CD4-positive, alpha-beta memory T cell (primary cell): ENCODE data around the gene GGA1. TPM values are rescaled to one million over a fixed set of nuclear protein-coding genes. Genes with fewer than 3 reads are reported as not detected.
A peak's percentile ranks its signal among the peaks of the same experiment; 100 is the strongest.

Source experiments
- CTCF ChIA-PET: fragments of 350-600 bp; sonication (Branson Sonifier 250); formaldehyde crosslinking; loops from one replicate; lab custom pipeline; 2021; ENCODE audit warnings: inconsistent platforms; ENCODE audit not compliant: partially characterized antibody; lab: Charles Lee
- POLR2A ChIA-PET: fragments of 350-600 bp; sonication (Branson Sonifier 250); formaldehyde crosslinking; loops from one replicate; lab custom pipeline; 2021; ENCODE audit not compliant: partially characterized antibody; lab: Charles Lee
- DNase-seq, 5 donors: peaks; one replicate each; pipeline versions ENCODE4 v3.0.0 to v3.0.0-alpha.2; 2020 to 2022; ENCODE audit warnings: mixed read lengths in 1 of 5
- H3K27ac ChIP-seq: one replicate; pipeline ENCODE4 v1.7.0; 2013; ENCODE audit warnings: low read depth, low read length
- H3K27me3 ChIP-seq: 2 replicates; pipeline ENCODE4 v1.7.0; 2013; ENCODE audit warnings: mild to moderate bottlenecking, low read length, moderate library complexity; ENCODE audit not compliant: insufficient read depth
- H3K36me3 ChIP-seq: 2 replicates; pipeline ENCODE4 v1.7.0; 2013; ENCODE audit warnings: mild to moderate bottlenecking, low read length, moderate library complexity; ENCODE audit not compliant: insufficient read depth
- H3K4me1 ChIP-seq: 2 replicates; pipeline ENCODE4 v1.7.0; 2013; ENCODE audit warnings: mild to moderate bottlenecking, low read length, moderate library complexity; ENCODE audit not compliant: insufficient read depth
- H3K4me3 ChIP-seq, 2 donors: one replicate each; pipeline ENCODE4 v1.7.0; 2013; ENCODE audit warnings: low read length in 2 of 2, mild to moderate bottlenecking in 1 of 2
- H3K9me3 ChIP-seq, 2 donors: one replicate each; pipeline ENCODE4 v1.7.0; 2013; ENCODE audit warnings: low read length in 2 of 2, control low read depth in 1 of 2; ENCODE audit not compliant: control insufficient read depth in 1 of 2
- H3K27ac Mint-ChIP-seq, 7 donors: one replicate each; pipeline ENCODE4 v1.8.0; 2020 to 2021; ENCODE audit warnings: mixed read lengths in 7 of 7, mild to moderate bottlenecking in 6 of 7, inconsistent platforms in 3 of 7, moderate library complexity in 3 of 7
- H3K27me3 Mint-ChIP-seq, 2 donors: one replicate each; pipeline ENCODE4 v1.8.0; 2020 to 2021; ENCODE audit warnings: mixed read lengths in 2 of 2
- H3K36me3 Mint-ChIP-seq, 2 donors: one replicate each; pipeline ENCODE4 v1.8.0; 2020 to 2021; ENCODE audit warnings: mixed read lengths in 2 of 2, inconsistent platforms in 1 of 2, mild to moderate bottlenecking in 1 of 2
- H3K4me1 Mint-ChIP-seq, 4 donors: one replicate each; pipeline ENCODE4 v1.8.0; 2020 to 2021; ENCODE audit warnings: mixed read lengths in 4 of 4, mild to moderate bottlenecking in 1 of 4
- H3K4me3 Mint-ChIP-seq, 8 donors: one replicate each; pipeline ENCODE4 v1.8.0; 2020 to 2021; ENCODE audit warnings: mixed read lengths in 8 of 8, mild to moderate bottlenecking in 7 of 8, moderate library complexity in 6 of 8, inconsistent platforms in 3 of 8
- H3K9me3 Mint-ChIP-seq, 8 donors: one replicate each; pipeline ENCODE4 v1.8.0; 2020 to 2021; ENCODE audit warnings: mixed read lengths in 8 of 8, mild to moderate bottlenecking in 5 of 8, inconsistent platforms in 3 of 8, moderate library complexity in 1 of 8
- intact Hi-C: fragments of 100-400 bp; cut with micrococcal nuclease; formaldehyde crosslinking; loops from one replicate; pipeline ENCODE4 v1.15.1; 2023
- polyA plus RNA-seq, 2 donors: library from polyadenylated mRNA; unstranded; fragments of 300-500 nt; fragmentation: Illumina TruSeq; gene quantifications; one replicate each; pipeline ENCODE4 v1.2.3, GENCODE V29; 2021
- total RNA-seq, 2 experiments: library from RNA; stranded (reverse); gene quantifications; one replicate each; pipeline ENCODE4 v1.2.3, GENCODE V29; 2021

Gene GGA1
- total and polyA plus RNA-seq, 4 experiments from 2014 or later: 16.3 to 109 (median 67.5) TPM

DNA sequence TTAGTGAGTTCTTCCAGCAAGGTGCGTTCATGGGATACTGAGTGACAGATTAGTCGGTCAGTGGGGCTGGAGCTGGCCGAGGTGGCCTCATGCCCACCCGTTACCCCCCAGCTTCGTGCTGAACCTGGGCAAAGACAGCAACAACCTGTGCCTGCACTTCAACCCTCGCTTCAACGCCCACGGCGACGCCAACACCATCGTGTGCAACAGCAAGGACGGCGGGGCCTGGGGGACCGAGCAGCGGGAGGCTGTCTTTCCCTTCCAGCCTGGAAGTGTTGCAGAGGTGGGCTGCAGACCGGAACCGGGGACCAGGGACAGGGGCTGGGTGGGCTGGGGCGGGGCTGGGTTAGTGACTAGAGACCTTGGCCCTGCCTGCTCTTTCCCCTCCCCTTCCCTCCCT, 69.7 kb downstream of the GGA1 start:
- H3K4me3 Mint-ChIP-seq: peak overlapping the region in 2 of 8 donors; percentile 26
- intact Hi-C loops: no loop called here
- peaks cover 0 to 10% of the 10 kb centered on the region in 2 donors for H3K36me3 Mint-ChIP-seq
- Histone ChIP-seq H3K4me1 (peaks cover 34% of the 10 kb centered on the region), H3K4me3 (no peak overlapping the region), H3K9me3 (no peaks in the 10 kb centered on the region), H3K36me3 (no peaks in the 10 kb centered on the region), H3K27ac (peak overlapping the region; percentile 87), H3K27me3 (no peaks in the 10 kb centered on the region)
- H3K27me3 Mint-ChIP-seq: no peaks in the 10 kb centered on the region
- no peak for DNase-seq
- ChIA-PET POLR2A (interaction anchor here (1.2 to 12.9 kb wide), 7 partner anchors 6 to 73 kb away, joined by 3 to 348 read pairs (median 69); partner anchors contain the start of genes GGA1, NOL12, PDXP and SH3BP1), CTCF (interaction anchor here (8.9 to 22.7 kb wide), 4 partner anchors 18 to 70 kb away, joined by 78 to 558 read pairs (median 158); partner anchors contain the start of genes GGA1, PDXP and SH3BP1)
- H3K27ac Mint-ChIP-seq: peak overlapping the region in 5 of 7 donors; percentile 77 to 100 (median 86)
- H3K9me3 Mint-ChIP-seq: no peaks in the 10 kb centered on the region
- peaks cover 22 to 65% (median 36%) of the 10 kb centered on the region in 4 donors for H3K4me1 Mint-ChIP-seq

GRCh38 chr22:37679670-37680069, 71.0 kb downstream of the GGA1 start:
- DNase-seq: no peak
- peaks cover 0 to 9% of the 10 kb centered on the region in 2 donors for H3K36me3 Mint-ChIP-seq
- Histone ChIP-seq H3K27me3 (no peaks in the 10 kb centered on the region), H3K4me3 (no peak overlapping the region), H3K9me3 (no peaks in the 10 kb centered on the region), H3K36me3 (no peaks in the 10 kb centered on the region), H3K27ac (no peak overlapping the region), H3K4me1 (peaks cover 29% of the 10 kb centered on the region)
- H3K9me3 Mint-ChIP-seq: no peaks in the 10 kb centered on the region
- H3K4me1 Mint-ChIP-seq: peaks cover 17 to 52% (median 28%) of the 10 kb centered on the region in 4 donors
- POLR2A ChIA-PET: interaction anchor here (0.8 to 6.1 kb wide), 7 partner anchors 20 to 72 kb away, joined by 4 to 70 read pairs (median 12); partner anchors contain the start of genes GGA1, PDXP and SH3BP1
- H3K27ac Mint-ChIP-seq: peak overlapping the region; percentile 35 to 81 (median 66)
- CTCF ChIA-PET: interaction anchor here (5.1 to 22.7 kb wide), 5 partner anchors 20 to 71 kb away, joined by 51 to 558 read pairs (median 136); partner anchors contain the start of genes GGA1, PDXP and SH3BP1
- no peaks in the 10 kb centered on the region for H3K27me3 Mint-ChIP-seq
- intact Hi-C loops: loop anchor here (10.0 kb wide), 1 partner anchor 65 kb away; no protein-coding TSS in a partner anchor
- H3K4me3 Mint-ChIP-seq: peak overlapping the region in 3 of 8 donors; percentile 17 to 26 (median 21)

- H3K27me3 ChIP-seq: no peaks in the 10 kb centered on the region
- no peaks in the 10 kb centered on the region for H3K9me3 ChIP-seq
- POLR2A ChIA-PET: interaction anchor here (0.8 to 8.4 kb wide), 9 partner anchors 6 to 72 kb away, joined by 4 to 90 read pairs (median 12); partner anchors contain the start of genes GGA1, LGALS1, PDXP and SH3BP1
- CTCF ChIA-PET: interaction anchor here (1.1 to 22.7 kb wide), 7 partner anchors 9 to 72 kb away, joined by 3 to 558 read pairs (median 78); partner anchors contain the start of genes GGA1, PDXP and SH3BP1
- Mint-ChIP-seq H3K4me1 (peaks cover 16 to 46% (median 24%) of the 10 kb centered on the region in 4 donors), H3K4me3 (no peak overlapping the region), H3K9me3 (no peaks in the 10 kb centered on the region), H3K27ac (peak overlapping the region in 3 of 7 donors; percentile 43 to 83 (median 81)), H3K36me3 (peaks cover 0 to 9% of the 10 kb centered on the region in 2 donors), H3K27me3 (no peaks in the 10 kb centered on the region)
- no peak for DNase-seq
- no peak overlapping the region for H3K4me3 ChIP-seq
- intact Hi-C loops: loop anchor here (10.0 kb wide), 1 partner anchor 64 kb away; no protein-coding TSS in a partner anchor
- H3K36me3 ChIP-seq: no peaks in the 10 kb centered on the region
- H3K27ac ChIP-seq: no peak overlapping the region
- peaks cover 23% of the 10 kb centered on the region for H3K4me1 ChIP-seq
These were observed 71.7 kb downstream of the GGA1 start for GRCh38 chr22:37680191-37680851.

GRCh38 chr22:37681001-37681424, 72.4 kb downstream of the GGA1 start:
- Mint-ChIP-seq H3K36me3 (peaks cover 0 to 10% of the 10 kb centered on the region in 2 donors), H3K27ac (peak overlapping the region in 5 of 7 donors; percentile 78 to 83 (median 80)), H3K4me3 (peak overlapping the region in 1 of 8 donors; percentile 67), H3K27me3 (no peaks in the 10 kb centered on the region), H3K4me1 (peaks cover 17 to 43% (median 23%) of the 10 kb centered on the region in 4 donors), H3K9me3 (no peaks in the 10 kb centered on the region)
- Histone ChIP-seq H3K27me3 (no peaks in the 10 kb centered on the region), H3K27ac (no peak overlapping the region), H3K9me3 (no peaks in the 10 kb centered on the region), H3K4me1 (peaks cover 20% of the 10 kb centered on the region), H3K36me3 (no peaks in the 10 kb centered on the region), H3K4me3 (no peak overlapping the region)
- intact Hi-C loops: loop anchor here (1.0 to 10.0 kb wide), 6 partner anchors 23 to 74 kb away; partner anchors contain the start of genes PDXP and SH3BP1
- ChIA-PET POLR2A (interaction anchor here (0.9 to 8.4 kb wide), 13 partner anchors 7 to 89 kb away, joined by 3 to 90 read pairs (median 4); partner anchors contain the start of genes GGA1, LGALS1, PDXP and SH3BP1), CTCF (interaction anchor here (0.8 to 22.7 kb wide), 9 partner anchors 9 to 143 kb away, joined by 3 to 558 read pairs (median 51); partner anchors contain the start of genes GGA1, PDXP and SH3BP1)
- peak in 1 of 5 donors; percentile 27 for DNase-seq

DNA sequence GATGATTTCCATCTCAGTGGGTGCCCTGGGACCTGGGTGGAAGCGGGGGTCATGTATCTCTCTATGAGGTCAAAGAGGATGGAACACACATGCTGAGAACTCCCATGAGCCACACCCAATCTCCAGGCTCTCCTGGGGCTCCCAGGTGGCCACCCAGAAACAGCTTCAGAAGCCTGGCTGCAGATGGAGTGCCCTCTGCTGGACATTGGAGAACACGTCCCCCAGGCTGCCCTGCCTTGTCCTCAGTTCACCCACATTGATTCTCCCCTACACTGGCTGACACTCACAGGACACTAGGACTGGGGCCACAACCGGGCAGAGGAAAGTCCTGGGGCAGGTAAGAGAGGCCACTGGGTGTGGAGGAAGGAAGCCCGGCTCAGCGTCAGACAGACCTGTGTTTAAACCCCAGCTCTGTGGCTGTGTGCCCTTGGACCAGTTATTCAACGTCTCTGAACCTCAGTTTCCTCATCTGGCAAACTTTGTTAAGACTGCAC, 73.0 kb downstream of the GGA1 start:
- H3K27me3 ChIP-seq: no peaks in the 10 kb centered on the region
- DNase-seq: peak; percentile 68 to 72 (median 70)
- Mint-ChIP-seq H3K4me3 (peak overlapping the region in 2 of 8 donors; percentile 18 to 67), H3K36me3 (peaks cover 0 to 13% of the 10 kb centered on the region in 2 donors), H3K4me1 (peaks cover 17 to 43% (median 25%) of the 10 kb centered on the region in 4 donors), H3K9me3 (no peaks in the 10 kb centered on the region), H3K27me3 (no peaks in the 10 kb centered on the region), H3K27ac (peak overlapping the region; percentile 30 to 83 (median 78))
- CTCF ChIA-PET: interaction anchor here (0.6 to 22.7 kb wide), 12 partner anchors 10 to 143 kb away, joined by 3 to 558 read pairs (median 18); partner anchors contain the start of genes GGA1, PDXP and SH3BP1
- POLR2A ChIA-PET: interaction anchor here (0.5 to 8.4 kb wide), 15 partner anchors 7 to 89 kb away, joined by 3 to 90 read pairs (median 4); partner anchors contain the start of genes GGA1, LGALS1, PDXP and SH3BP1
- H3K27ac ChIP-seq: no peak overlapping the region
- no peaks in the 10 kb centered on the region for H3K9me3 ChIP-seq
- H3K4me3 ChIP-seq: no peak overlapping the region
- no peaks in the 10 kb centered on the region for H3K36me3 ChIP-seq
- intact Hi-C loops: loop anchor here (1.0 to 10.0 kb wide), 6 partner anchors 23 to 74 kb away; partner anchors contain the start of genes PDXP and SH3BP1
- peaks cover 22% of the 10 kb centered on the region for H3K4me1 ChIP-seq
